Suprapubic skin (tissue), 4 donors: ENCODE results near the gene HRNR. TPM values are rescaled to one million over a fixed set of nuclear protein-coding genes. Genes with fewer than 3 reads are reported as not detected.
A peak's percentile ranks its signal among the peaks of the same experiment; 100 is the strongest.
"Not testable (repeated sequence)": the region's sequence is repeated elsewhere in the genome, so short reads cannot be mapped to it uniquely, and the experiment has no call there.

ENCODE experiments used
- DNase-seq, 2 donors: peaks; one replicate each; pipeline ENCODE4 v3.0.0-alpha.2; 2019; ENCODE audit warnings: low spot score in 2 of 2
- H3K27ac ChIP-seq: fragments of 200-600 bp; sonication (generic); one replicate; pipeline ENCODE4 v1.5.1; 2019
- H3K27me3 ChIP-seq: fragments of 200-600 bp; sonication (generic); one replicate; pipeline ENCODE4 v1.5.1; 2019
- H3K36me3 ChIP-seq: fragments of 200-600 bp; sonication (generic); one replicate; pipeline ENCODE4 v1.5.1; 2019
- H3K4me1 ChIP-seq: fragments of 200-600 bp; sonication (generic); one replicate; pipeline ENCODE4 v1.5.1; 2019
- H3K4me3 ChIP-seq: fragments of 200-600 bp; sonication (generic); one replicate; pipeline ENCODE4 v1.5.1; 2019; ENCODE audit warnings: mild to moderate bottlenecking
- H3K9me3 ChIP-seq: fragments of 200-600 bp; sonication (generic); one replicate; pipeline ENCODE4 v1.5.1; 2019
- CTCF ChIP-seq, 2 donors: fragments of 200-600 bp in 1 of 2; fragments of 450-650 bp in 1 of 2; sonication (generic) in 1 of 2; IDR thresholded peaks; one replicate each; pipeline ENCODE4 v1.5.1; 2016 to 2019; ENCODE audit warnings: antibody characterized with exemption in 2 of 2, mild to moderate bottlenecking in 1 of 2, moderate library complexity in 1 of 2
- EP300 ChIP-seq: sonication (generic); formaldehyde crosslinking; IDR thresholded peaks from one replicate; pipeline ENCODE4 v1.6.1; 2017; ENCODE audit warnings: antibody characterized with exemption
- POLR2A ChIP-seq, 2 donors: fragments of 450-650 bp; IDR thresholded peaks; one replicate each; pipeline ENCODE4 v1.6.1; 2017; ENCODE audit warnings: antibody characterized with exemption in 2 of 2, mild to moderate bottlenecking in 2 of 2, moderate library complexity in 2 of 2
- POLR2AphosphoS5 ChIP-seq, 3 donors: sonication (generic); formaldehyde crosslinking; IDR thresholded peaks; one replicate each; pipeline ENCODE4 v1.6.1; 2017; ENCODE audit warnings: antibody characterized with exemption in 3 of 3
- WGBS: methylation state at CpG from one replicate; pipeline ENCODE4 v1.1.5; 2018; 5-methylcytosine and 5-hydroxymethylcytosine counted together
- total RNA-seq, 4 donors: library from RNA; depleted of rRNA; stranded (reverse); fragments of >200 nt; gene quantifications; one replicate each; pipeline ENCODE4 v1.1.0, GENCODE V29; 2016

The HRNR gene
- total RNA-seq, 4 donors from 2014 or later = not detected

- Histone ChIP-seq H3K27ac (no peak overlapping the region), H3K4me1 (no peaks in the 10 kb centered on the region), H3K36me3 (no peaks in the 10 kb centered on the region), H3K9me3 (no peaks in the 10 kb centered on the region), H3K4me3 (no peak overlapping the region), H3K27me3 (no peaks in the 10 kb centered on the region)
- DNase-seq = peak in 1 of 2 donors; percentile 70
- TF ChIP-seq POLR2AphosphoS5 (IDR thresholded peaks at IDR 0.05) (no peak), EP300 (no peak), POLR2A (IDR thresholded peaks at IDR 0.05) (no peak), CTCF (IDR thresholded peaks at IDR 0.05) (no peak)
- 90% methylated on average over 16 of the region's 24 CpGs for WGBS
Observed at GRCh38 chr1:152218762-152219436, 5.1 kb downstream of the HRNR start.

- not testable (repeated sequence) for H3K9me3 ChIP-seq, H3K4me3 ChIP-seq, H3K4me1 ChIP-seq, H3K27me3 ChIP-seq, H3K27ac ChIP-seq, H3K36me3 ChIP-seq
- WGBS = 60% methylated on average over 1 of the region's 13 CpGs
- DNase-seq = peak in 1 of 2 donors; percentile 59
Observed at GRCh38 chr1:152215604-152216003, 8.4 kb downstream of the HRNR start.

GRCh38 chr1:152214911-152215310, 9.1 kb downstream of the HRNR start:
- not testable (repeated sequence) for H3K9me3 ChIP-seq, H3K4me1 ChIP-seq, H3K4me3 ChIP-seq, H3K27ac ChIP-seq, H3K36me3 ChIP-seq, H3K27me3 ChIP-seq
- WGBS = no CpG with 5 or more reads among the region's 21 CpGs
- DNase-seq = peak; percentile 52 to 79

GRCh38 chr1:152198982-152199381, 25.0 kb downstream of the HRNR start:
- H3K27ac ChIP-seq = no peak overlapping the region
- H3K36me3 ChIP-seq = no peaks in the 10 kb centered on the region
- H3K27me3 ChIP-seq = no peaks in the 10 kb centered on the region
- no peaks in the 10 kb centered on the region for H3K9me3 ChIP-seq
- TF ChIP-seq EP300 = no peak
- no peak for TF ChIP-seq POLR2AphosphoS5 (IDR thresholded peaks at IDR 0.05)
- no peak for TF ChIP-seq CTCF (IDR thresholded peaks at IDR 0.05)
- no peak for TF ChIP-seq POLR2A (IDR thresholded peaks at IDR 0.05)
- no peaks in the 10 kb centered on the region for H3K4me1 ChIP-seq
- no peak for DNase-seq
- no peak overlapping the region for H3K4me3 ChIP-seq

DNA sequence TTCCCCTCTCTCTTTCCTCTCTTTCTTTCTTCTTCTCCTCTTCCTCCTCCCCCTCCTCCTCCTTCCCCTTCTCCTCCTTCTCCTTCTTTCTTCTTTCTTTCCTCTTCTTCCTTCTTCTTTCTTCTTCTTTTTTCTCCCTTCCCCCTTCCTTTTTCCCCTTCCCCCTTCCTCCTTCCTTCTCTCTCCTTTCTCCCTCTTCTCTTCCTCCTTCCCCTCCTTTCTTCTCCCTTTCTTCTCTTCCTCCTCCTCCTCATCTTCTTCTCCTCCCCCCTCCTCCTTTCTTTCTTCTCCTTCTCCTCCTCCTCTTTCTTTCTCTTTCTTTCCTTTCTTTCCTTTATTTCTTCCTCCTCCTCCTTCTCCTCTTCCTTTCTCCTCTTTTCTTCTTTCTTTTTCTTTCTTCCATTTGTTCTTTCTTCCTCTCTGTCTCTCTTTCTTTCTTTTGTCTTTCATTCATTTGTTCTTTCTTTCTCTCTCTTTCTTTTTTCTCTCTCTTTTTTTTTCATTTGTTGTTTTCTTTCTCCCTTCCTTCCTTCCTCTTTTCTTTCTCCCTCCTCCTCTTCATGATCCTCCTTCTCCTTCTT, 26.5 kb downstream of the HRNR start:
- Histone ChIP-seq H3K4me3 (no peak overlapping the region), H3K9me3 (no peaks in the 10 kb centered on the region), H3K36me3 (no peaks in the 10 kb centered on the region), H3K4me1 (no peaks in the 10 kb centered on the region), H3K27me3 (no peaks in the 10 kb centered on the region), H3K27ac (no peak overlapping the region)
- no peak for DNase-seq
- TF ChIP-seq POLR2A (IDR thresholded peaks at IDR 0.05) = no peak
- TF ChIP-seq POLR2AphosphoS5 (IDR thresholded peaks at IDR 0.05) = no peak
- TF ChIP-seq CTCF (IDR thresholded peaks at IDR 0.05) = no peak
- TF ChIP-seq EP300 = no peak

DNA sequence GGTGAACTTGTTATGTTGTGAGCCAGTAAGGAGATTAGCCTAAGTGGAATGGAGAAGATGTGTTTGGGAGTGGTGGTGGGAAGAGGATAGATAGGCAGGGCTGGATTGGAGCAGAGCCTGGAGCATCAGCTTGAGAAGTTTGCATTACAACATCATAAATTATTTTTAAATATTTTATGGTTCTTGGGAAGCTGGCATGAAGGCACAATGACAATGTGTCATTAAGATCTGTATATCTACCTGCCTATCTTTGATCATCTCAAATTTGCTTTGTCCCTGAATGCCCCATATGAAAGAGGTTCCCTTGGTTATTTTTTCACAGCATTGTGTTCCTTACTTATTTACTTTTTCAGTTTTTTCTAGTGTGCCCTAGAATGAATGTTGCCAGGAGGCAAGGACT, 32.3 kb downstream of the HRNR start:
- peak overlapping the region; percentile 18 for H3K27ac ChIP-seq
- no peaks in the 10 kb centered on the region for H3K9me3 ChIP-seq
- TF ChIP-seq POLR2AphosphoS5 (IDR thresholded peaks at IDR 0.05) (no peak), CTCF (IDR thresholded peaks at IDR 0.05) (no peak), EP300 (no peak), POLR2A (IDR thresholded peaks at IDR 0.05) (no peak)
- H3K36me3 ChIP-seq = no peaks in the 10 kb centered on the region
- no peak for DNase-seq
- H3K27me3 ChIP-seq = no peaks in the 10 kb centered on the region
- H3K4me3 ChIP-seq = no peak overlapping the region
- H3K4me1 ChIP-seq = peaks cover 33% of the 10 kb centered on the region
